Brain microvascular endothelial cell (primary cell): Measurements from ENCODE around the gene OR2G2.

Experiments
- DNase-seq: peaks from one replicate; pipeline ENCODE4 v3.0.0-alpha.2; 2020
- H3K27ac ChIP-seq: fragments of 250-450 bp; sonication (Bioruptor Pico); 2 replicates; pipeline ENCODE4 v1.5.1; 2020; ENCODE audit warnings: mild to moderate bottlenecking, moderate library complexity
- H3K27me3 ChIP-seq: fragments of 250-450 bp; sonication (Bioruptor Pico); replicated peaks from 2 replicates; pipeline ENCODE4 v1.5.1; 2020; ENCODE audit warnings: mild to moderate bottlenecking
- H3K36me3 ChIP-seq: fragments of 250-450 bp; sonication (Bioruptor Pico); replicated peaks from 2 replicates; pipeline ENCODE4 v1.5.1; 2020; ENCODE audit warnings: mild to moderate bottlenecking
- H3K4me3 ChIP-seq: 2 replicates; pipeline ENCODE4 v1.5.1; 2011; ENCODE audit warnings: low read depth, mild to moderate bottlenecking, control low read depth, low read length, moderate library complexity
- in situ Hi-C: cut with HindIII; loops from 2 replicates; pipeline ENCODE4 v1.10.0; 2017; ENCODE audit warnings: low sequenced_read_pairs, low pct_ligation_motif_present
- TF ChIP-seq, protein P1 (sequence below): IDR thresholded peaks from 2 replicates; pipeline ENCODE4 v1.5.1; 2011; ENCODE audit warnings: low read depth, mild to moderate bottlenecking, moderate library complexity, low read length, control low read depth, inconsistent platforms; ENCODE audit errors: missing control alignments

The OR2G2 gene

DNA sequence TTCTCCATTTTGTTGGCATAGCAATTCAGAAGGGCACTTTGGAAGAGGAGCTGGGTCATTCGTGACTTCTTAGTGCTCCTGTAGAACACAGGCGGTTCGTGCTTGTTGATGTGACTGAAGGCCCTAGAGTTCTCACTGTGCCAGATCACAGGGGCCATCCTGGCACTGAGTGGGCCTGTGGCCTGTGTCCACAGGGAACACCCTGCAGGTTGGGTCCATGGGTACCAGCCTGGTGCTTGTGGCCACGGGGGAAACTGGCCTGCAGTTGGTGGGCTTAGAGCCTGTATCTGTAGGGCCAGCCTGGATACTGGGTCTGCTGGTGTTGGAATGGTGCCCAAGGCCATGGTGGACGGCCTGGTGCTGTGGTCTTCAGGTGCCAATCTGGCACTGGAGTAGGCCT, 26.5 kb downstream of the OR2G2 start:
- in situ Hi-C loops, result no loop called here
- no peak for DNase-seq
- H3K27ac ChIP-seq, result no peak overlapping the region
- no peak overlapping the region for H3K4me3 ChIP-seq
- no peaks in the 10 kb centered on the region for H3K27me3 ChIP-seq
- no peaks in the 10 kb centered on the region for H3K36me3 ChIP-seq
- TF ChIP-seq, protein P1, sequence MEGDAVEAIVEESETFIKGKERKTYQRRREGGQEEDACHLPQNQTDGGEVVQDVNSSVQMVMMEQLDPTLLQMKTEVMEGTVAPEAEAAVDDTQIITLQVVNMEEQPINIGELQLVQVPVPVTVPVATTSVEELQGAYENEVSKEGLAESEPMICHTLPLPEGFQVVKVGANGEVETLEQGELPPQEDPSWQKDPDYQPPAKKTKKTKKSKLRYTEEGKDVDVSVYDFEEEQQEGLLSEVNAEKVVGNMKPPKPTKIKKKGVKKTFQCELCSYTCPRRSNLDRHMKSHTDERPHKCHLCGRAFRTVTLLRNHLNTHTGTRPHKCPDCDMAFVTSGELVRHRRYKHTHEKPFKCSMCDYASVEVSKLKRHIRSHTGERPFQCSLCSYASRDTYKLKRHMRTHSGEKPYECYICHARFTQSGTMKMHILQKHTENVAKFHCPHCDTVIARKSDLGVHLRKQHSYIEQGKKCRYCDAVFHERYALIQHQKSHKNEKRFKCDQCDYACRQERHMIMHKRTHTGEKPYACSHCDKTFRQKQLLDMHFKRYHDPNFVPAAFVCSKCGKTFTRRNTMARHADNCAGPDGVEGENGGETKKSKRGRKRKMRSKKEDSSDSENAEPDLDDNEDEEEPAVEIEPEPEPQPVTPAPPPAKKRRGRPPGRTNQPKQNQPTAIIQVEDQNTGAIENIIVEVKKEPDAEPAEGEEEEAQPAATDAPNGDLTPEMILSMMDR, result no peak

DNA sequence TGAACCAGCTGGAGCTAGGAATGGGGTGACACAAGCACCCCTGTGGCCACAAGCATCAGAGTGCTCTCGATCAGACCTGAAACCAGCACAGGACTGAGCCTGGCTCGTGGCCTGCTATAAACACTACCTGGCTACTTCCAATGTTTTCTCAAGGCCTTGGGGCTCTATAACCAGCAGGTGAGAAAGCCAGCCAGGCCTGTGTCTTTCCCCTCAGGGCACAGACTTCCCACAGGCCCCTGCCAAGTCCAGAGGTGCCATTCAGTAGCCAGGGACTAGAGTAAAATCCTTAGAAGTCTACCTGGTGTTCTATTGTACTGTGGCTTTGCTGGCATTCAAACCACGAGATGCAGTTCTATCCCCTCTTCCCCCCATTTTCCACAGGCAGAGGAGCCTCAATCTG, 39.8 kb downstream of the OR2G2 start:
- Histone ChIP-seq H3K36me3 (no peaks in the 10 kb centered on the region), H3K27me3 (no peaks in the 10 kb centered on the region), H3K4me3 (no peak overlapping the region), H3K27ac (no peak overlapping the region)
- in situ Hi-C loops, result no loop called here
- TF ChIP-seq, protein P1, result no peak
- DNase-seq, result no peak

DNA sequence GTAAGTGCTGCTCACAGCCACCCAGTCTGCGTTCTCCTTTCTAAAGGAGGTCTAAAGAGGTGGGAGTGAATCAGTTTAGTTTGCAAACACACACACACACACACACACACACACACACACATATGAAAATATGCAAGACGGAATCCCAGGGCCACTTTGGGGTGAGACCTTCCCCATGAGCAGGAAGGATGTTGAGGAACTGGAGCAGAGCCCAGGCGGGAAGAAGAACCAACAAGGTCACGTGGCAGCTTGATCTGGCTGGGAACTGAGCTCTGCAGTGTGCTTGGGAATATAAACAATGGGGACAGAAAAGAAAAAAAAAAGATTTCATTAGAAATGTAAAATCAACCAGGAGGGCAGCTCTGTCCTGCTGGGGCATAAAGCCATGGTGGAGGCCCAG, 49.9 kb downstream of the OR2G2 start:
- H3K27me3 ChIP-seq, result no peaks in the 10 kb centered on the region
- no peak for DNase-seq
- H3K36me3 ChIP-seq, result no peaks in the 10 kb centered on the region
- TF ChIP-seq, protein P1, result no peak
- in situ Hi-C loops, result no loop called here
- no peak overlapping the region for H3K4me3 ChIP-seq
- no peak overlapping the region for H3K27ac ChIP-seq

DNA sequence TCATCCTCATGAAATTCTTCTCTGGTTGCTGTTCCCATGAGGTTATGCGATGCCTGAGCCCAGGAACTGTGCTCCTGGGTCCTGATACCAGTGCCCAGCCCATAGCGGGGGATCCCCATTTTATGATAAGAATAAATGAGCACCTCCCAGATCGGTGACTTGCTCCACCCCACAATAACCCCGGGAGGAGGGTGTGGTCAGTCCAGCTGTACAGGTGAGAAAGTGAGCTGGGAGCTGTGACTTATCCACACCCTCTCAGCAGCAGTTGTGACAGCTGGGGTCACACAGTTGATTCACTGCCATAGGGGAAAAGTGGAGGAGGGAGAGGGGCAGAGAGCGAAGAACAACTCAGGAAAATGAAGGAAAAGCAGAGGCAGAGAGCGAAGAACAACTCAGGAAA, 50.6 kb downstream of the OR2G2 start:
- H3K36me3 ChIP-seq, result no peaks in the 10 kb centered on the region
- no peak overlapping the region for H3K27ac ChIP-seq
- TF ChIP-seq, protein P1, result no peak
- DNase-seq, result no peak
- H3K27me3 ChIP-seq, result no peaks in the 10 kb centered on the region
- H3K4me3 ChIP-seq, result no peak overlapping the region
- in situ Hi-C loops, result no loop called here
